SJCRH30 (cell line): Measurements from ENCODE around the gene DNAJB6. TPM values are rescaled to one million over a fixed set of nuclear protein-coding genes. Genes with fewer than 3 reads are reported as not detected.

Source experiments
- DNase-seq, 2 experiments: peaks; one replicate each; pipeline ENCODE4 v3.0.0-alpha.2; 2015 to 2020
- H3K27ac ChIP-seq: fragments of 250-450 bp; sonication (Bioruptor Pico); 2 replicates; pipeline ENCODE4 v1.5.1; 2020; ENCODE audit warnings: mild to moderate bottlenecking, moderate library complexity
- H3K27me3 ChIP-seq: fragments of 250-450 bp; sonication (Bioruptor Pico); 2 replicates; pipeline ENCODE4 v1.5.1; 2020; ENCODE audit warnings: mild to moderate bottlenecking, moderate library complexity
- H3K36me3 ChIP-seq: fragments of 250-450 bp; sonication (Bioruptor Pico); 2 replicates; pipeline ENCODE4 v1.5.1; 2020; ENCODE audit warnings: mild to moderate bottlenecking, moderate library complexity
- H3K4me1 ChIP-seq: fragments of 250-450 bp; sonication (Bioruptor Pico); 2 replicates; pipeline ENCODE4 v1.5.1; 2020; ENCODE audit warnings: mild to moderate bottlenecking, moderate library complexity
- H3K4me3 ChIP-seq: fragments of 250-450 bp; sonication (Bioruptor Pico); 2 replicates; pipeline ENCODE4 v1.5.1; 2020; ENCODE audit warnings: mild to moderate bottlenecking, moderate library complexity
- H3K9me3 ChIP-seq: fragments of 250-450 bp; sonication (Bioruptor Pico); replicated peaks from 2 replicates; pipeline ENCODE4 v1.5.1; 2020; ENCODE audit warnings: mild to moderate bottlenecking, moderate library complexity
- total RNA-seq: library from RNA; depleted of rRNA; stranded (reverse); fragments of >200 nt; shearing (Covaris generic); gene quantifications from 2 replicates; pipeline ENCODE4 v1.2.3, GENCODE V29; 2014; rRNA removed

Gene DNAJB6
- total RNA-seq, 1 experiment from 2014 or later = 121 TPM

DNA sequence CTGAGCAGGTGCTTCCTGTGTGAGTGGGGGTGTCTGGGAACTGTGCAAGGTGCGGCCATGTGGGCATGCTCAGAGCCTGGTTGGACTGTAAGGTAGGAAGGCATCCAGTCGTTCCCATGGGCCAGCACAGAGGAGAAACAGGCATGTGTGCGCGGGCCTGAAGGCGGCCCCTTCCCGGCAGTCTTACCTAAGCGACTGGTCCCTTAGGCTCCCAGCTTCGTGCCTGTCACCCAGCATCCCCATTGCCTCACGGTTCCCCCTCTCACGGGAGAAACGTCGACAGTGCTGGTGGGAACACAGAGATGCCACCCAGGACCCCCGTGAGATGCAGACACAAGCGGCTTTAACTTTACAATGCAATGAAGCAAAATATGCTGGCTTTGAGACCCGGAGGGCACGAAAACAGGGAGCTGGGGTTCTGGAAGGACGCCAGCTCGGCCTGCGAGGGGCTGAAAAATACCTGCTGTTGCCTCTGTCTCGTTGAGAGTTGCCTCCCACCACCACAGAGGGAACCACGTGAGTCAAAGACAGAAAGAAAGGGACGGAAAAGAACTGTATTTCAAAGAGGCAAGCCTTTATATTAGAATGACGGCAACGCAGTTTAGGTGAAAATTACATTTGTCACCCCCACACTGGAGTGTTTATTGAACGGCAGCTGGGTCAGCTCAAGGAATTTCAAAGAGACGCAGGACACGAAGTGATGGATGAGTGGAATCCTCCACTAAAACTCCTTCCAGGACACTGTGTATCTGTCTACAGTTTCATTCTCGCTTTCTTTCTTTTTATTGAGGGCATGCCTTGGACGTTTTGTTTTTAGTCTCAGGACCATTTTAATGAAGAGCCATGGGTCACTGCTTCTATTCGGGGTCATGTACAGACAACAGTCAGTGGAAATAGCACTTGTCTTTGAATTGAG is 128.4 kb downstream of the DNAJB6 start:
- Histone ChIP-seq H3K4me1 (no peaks in the 10 kb centered on the region), H3K27me3 (peaks cover 46% of the 10 kb centered on the region)

DNA sequence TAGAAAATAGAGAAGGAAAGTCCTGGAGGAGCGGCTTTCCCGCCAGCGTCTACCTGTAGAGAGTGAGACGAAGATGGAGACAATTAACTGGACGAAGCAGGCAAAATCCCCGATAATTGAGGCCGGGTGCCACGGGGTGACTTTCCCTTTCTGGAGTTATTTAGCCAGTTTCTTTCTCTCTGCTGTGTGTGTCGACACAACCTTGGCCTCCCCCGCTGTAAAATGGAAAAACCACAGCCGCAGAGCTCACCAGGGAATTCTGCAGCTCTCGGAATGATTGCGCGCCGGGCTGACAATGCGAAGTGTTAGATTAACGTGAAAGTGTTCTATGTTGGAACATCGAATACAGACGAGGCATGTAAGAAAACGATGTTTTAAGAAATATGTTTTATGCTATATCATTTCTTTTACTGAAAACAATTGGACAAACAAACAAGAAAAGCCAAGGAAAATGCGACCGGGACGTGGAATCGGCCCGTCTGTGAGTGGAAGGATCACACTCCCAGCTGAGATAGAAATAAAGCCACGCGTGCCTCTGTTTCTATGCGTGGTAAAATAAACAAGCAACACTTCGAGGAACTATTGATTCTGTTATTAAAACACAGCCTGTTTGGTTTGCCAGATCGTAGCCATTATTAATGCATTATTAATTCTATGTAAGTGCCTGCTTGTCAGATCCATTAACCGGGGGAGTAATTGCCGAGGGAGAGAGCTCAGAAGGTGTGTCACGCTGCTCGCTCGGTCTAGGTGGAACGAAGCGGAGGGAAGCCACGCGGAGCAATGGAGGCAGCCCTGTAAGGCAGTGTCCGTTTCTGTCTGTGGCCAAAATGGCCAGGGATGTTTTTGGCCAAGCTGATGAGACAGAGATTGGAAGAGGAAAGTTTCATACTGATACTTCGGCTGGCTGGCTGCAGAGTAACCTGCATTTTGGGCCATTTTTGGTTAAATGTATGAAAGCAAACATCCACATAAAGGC is 129.4 kb downstream of the DNAJB6 start:
- H3K9me3 ChIP-seq = no peaks in the 10 kb centered on the region
- H3K27ac ChIP-seq = no peak overlapping the region
- H3K27me3 ChIP-seq = peaks cover 46% of the 10 kb centered on the region
- H3K36me3 ChIP-seq = no peaks in the 10 kb centered on the region
- H3K4me1 ChIP-seq = no peaks in the 10 kb centered on the region
- no peak overlapping the region for H3K4me3 ChIP-seq
- no peak for DNase-seq

More for the DNA sequence above, 128.4 kb downstream of the DNAJB6 start:
- Histone ChIP-seq H3K27ac (no peak overlapping the region), H3K9me3 (no peaks in the 10 kb centered on the region), H3K36me3 (no peaks in the 10 kb centered on the region), H3K4me3 (no peak overlapping the region)
- DNase-seq = no peak

- no peaks in the 10 kb centered on the region for H3K36me3 ChIP-seq
- H3K9me3 ChIP-seq = no peaks in the 10 kb centered on the region
- no peaks in the 10 kb centered on the region for H3K4me1 ChIP-seq
- H3K4me3 ChIP-seq = no peak overlapping the region
- H3K27ac ChIP-seq = no peak overlapping the region
- peaks cover 46% of the 10 kb centered on the region for H3K27me3 ChIP-seq
- no peak for DNase-seq
Observed at GRCh38 chr7:157466867-157467261, 130.1 kb downstream of the DNAJB6 start.

Other genes with a start within 250 kb of the DNAJB6 start
- gene UBE3C, start 198.1 kb upstream of the DNAJB6 start, total RNA-seq = 122 and 128 TPM in 2 replicates